GM19438 (cell line): ENCODE results near the gene PARD3.

Experiments used
- ATAC-seq: cut with Tn5 transposase; IDR thresholded peaks from one replicate; pipeline ENCODE4 v1.9.1; 2021; ENCODE audit warnings: low read depth; ENCODE audit not compliant: unreplicated experiment

PARD3 gene

DNA sequence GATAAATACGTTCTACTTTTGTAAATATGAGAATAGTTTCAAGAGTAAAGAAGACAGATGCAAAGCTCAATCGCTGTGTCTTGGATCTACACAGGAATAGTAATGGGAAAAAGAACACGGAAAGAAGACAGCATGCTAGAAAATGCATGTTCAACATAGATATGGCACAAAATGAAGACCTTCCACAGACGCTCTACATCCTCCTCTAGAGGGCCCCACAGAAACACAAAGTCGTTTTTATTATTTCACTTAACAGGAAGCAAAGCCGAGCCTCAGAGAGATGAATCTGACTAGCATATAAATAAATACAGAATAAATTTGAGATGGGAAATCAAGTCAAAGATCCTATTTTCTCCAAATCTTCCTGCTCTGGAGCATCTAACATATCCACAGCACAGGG lies 292.6 kb downstream of the PARD3 start:
- no peak for ATAC-seq

DNA sequence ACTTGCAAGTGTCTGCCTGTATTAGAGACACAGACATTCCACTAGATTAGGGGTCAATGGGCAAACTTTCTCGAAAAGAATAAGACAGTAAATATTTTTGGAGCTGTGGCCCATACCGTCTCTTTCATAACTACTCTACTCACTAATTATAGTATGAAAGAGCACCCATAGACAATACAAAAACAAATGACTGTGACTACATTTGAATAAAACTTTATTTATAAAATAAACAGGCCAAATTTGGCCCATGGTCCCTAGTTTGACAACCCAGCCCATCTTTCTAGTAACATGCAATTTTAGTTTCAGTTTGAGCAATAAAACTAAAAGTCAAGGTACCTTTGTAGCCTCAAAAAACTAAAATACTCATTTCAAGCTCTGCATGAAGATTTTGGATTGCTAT lies 294.6 kb downstream of the PARD3 start:
- ATAC-seq = no peak

DNA sequence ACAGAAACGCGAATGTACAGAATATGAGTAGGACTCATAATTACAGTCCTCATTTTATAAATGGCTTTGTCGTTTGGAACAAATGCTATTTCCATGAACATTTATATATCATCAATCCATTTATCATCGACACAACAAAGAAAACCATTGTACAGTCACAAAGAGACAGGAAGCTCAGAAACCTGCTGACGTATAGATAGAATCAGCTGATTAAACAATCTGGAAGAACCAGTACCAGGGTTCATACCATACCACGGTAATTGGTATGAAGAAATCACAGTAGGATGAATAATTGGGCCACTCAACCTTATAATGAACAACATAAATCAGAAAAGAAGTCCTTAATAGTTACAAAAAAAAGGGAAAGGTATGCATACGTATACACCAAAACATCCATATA lies 295.0 kb downstream of the PARD3 start:
- no peak for ATAC-seq

- no peak for ATAC-seq
These were observed 300.8 kb downstream of the PARD3 start for GRCh38 chr10:34514290-34514689.

DNA sequence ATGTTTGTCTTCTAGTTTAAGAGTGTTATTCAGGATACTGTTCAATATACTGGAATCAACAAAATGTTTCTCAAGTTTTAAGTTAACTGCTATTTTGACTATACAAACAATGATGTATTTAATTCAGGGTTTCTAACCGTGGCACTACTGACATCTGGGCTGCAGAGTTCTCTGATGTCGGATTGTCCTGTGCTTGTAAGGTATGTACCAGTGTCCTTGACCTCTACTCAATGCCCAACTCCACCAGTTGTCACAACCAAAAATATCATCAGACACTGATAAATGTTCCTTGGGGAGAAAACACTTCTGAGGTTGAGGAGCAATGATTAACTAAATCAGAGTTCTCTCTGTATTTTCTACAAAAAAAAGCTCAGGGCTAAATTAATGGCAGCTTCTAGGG lies 301.5 kb downstream of the PARD3 start:
- no peak for ATAC-seq

DNA sequence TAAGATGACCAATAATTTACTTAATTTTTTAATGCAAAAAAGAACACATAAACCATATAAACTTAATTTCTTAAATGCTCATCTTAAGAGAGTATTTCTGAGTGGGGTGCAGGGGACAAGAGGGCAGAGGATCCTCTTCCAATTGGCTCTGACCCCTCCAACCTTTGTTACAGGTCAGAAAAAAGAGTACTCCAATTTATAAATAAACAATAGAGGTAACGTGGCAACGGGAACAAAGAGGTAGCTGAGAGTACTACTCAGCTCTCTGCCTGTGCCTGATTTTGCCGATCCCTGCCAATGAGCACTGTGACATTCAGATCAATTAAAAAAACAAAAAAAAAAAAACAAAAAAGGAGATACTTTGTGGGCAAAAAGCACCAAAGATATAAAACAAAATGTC lies 307.9 kb downstream of the PARD3 start:
- ATAC-seq = no peak

- ATAC-seq = no peak
These were observed 308.3 kb downstream of the PARD3 start for GRCh38 chr10:34506786-34507185.

DNA sequence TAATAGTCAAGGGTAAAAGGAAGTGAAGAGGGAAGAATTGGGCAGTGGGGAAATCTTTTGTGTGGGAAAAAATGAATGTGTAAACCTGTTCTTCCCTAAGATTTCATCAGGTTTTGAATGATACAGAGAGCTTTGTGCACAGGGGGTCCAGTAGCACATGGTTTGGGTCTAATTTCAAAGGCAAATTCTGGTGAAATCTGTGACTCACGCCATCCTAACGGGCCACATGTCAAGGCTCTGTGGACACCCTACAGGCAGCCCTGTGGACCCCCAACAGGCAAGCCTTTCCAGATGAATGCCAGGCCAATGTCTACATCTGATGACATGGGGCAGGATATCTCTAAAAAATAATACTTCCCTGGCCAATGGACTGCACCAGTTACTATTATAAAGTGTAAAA lies 309.8 kb downstream of the PARD3 start:
- ATAC-seq = no peak

- no peak for ATAC-seq
These were observed 310.6 kb downstream of the PARD3 start for GRCh38 chr10:34504534-34504933.

DNA sequence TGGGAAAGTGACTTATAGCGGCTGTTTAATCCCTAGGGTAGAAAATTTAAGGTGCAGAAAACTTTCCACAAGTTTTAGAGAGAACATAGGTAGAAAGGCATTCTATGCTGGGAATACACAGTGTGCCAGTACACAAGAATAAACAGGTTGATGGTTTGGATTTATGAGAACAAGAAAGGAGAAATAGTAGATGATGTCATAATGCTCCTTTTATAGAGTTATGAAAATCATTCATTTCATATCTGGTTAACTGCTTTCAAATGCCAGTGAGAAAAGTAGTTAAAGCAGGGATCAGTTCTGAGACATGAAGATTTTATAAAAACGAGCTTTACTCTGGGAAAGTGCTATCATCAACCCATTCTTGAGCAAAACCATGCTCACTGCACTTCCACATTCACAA lies 311.4 kb downstream of the PARD3 start:
- no peak for ATAC-seq

DNA sequence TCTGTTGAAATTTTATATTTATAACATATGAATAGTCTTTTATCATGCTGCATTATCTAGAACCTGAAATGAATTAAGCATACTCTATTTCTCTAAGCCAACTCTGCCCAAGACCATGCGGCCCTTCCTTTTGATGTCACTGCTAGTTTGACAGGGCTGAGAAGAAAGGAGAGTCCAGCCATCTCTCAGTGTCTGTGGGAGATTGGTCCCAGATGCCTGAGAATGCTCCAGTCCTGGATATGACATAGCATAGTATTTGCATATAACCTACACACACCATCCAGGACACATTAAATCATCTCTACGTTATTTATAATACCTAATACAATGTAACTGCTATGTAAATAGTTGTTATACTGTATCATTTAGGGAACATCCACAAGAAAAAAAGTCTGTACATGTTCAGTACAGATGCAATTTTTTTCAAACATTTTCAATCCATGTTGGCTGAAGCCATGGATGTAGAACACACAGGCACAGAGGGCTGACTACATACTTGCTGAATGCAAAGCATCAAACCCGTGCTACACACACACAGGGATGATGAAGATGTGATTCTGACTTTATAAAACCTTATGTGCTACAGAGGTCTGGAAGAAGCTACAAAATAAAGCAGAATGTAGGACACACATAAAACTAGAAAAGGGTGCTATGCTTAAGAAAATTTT lies 315.4 kb downstream of the PARD3 start:
- no peak for ATAC-seq

- no peak for ATAC-seq
These were observed 316.3 kb downstream of the PARD3 start for GRCh38 chr10:34498821-34499220.

DNA sequence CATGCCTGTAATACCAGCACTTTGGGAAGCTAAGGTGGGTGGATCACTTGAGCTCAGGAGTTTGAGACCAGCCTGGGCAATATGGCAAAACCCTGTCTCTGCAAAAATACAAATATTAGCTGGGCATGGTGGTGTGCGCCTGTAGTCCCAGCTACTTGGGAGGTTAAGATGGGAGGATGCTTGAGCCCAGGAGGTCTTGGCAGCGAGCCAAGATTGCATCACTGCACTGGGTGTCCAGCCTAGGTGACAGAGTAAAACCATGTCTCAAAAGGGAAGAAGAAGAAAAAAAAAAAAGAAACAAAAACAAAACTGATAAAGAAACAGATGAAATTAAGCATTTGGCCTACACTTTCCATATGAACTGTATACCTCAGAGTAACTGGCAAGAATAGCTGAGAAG lies 319.2 kb downstream of the PARD3 start:
- no peak for ATAC-seq

GRCh38 chr10:34494012-34494411 lies 321.1 kb downstream of the PARD3 start:
- ATAC-seq = no peak

DNA sequence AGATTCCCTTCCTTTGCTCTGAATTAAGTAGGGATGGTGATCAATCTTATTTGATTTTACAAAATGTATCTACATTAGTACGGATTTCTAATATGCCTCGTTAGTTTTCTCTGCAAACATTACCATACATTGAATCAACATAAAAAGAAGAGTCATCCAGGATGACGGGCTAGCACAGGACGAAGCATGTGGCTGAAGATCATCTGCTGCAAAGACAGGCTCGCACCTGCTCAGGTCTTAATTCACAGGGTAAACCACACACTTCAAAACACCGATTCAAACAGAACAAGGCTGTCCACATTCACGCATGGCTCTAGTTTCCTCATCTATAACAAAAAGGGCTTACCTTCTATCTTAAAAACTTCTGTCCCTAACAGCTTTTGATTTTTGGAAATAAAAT lies 323.0 kb downstream of the PARD3 start:
- no peak for ATAC-seq

DNA sequence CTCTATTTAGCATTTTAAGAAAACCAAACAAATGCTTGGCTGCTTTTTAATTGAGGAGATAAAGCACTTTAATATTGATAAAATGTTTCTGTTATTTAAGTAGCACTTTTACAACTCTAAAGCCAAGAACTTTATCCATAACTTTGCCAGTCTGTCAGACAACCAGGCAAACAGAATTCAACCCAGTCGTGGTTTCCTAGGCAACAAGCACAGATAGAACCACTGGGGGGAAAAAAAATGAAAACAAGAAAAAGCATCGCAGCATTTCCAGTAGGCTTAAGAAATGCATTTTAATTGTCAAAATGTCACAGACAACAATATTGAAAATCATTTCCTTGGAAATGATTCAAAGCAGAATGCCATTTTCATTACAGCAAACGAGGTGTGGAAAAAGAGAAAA lies 323.4 kb downstream of the PARD3 start:
- no peak for ATAC-seq

DNA sequence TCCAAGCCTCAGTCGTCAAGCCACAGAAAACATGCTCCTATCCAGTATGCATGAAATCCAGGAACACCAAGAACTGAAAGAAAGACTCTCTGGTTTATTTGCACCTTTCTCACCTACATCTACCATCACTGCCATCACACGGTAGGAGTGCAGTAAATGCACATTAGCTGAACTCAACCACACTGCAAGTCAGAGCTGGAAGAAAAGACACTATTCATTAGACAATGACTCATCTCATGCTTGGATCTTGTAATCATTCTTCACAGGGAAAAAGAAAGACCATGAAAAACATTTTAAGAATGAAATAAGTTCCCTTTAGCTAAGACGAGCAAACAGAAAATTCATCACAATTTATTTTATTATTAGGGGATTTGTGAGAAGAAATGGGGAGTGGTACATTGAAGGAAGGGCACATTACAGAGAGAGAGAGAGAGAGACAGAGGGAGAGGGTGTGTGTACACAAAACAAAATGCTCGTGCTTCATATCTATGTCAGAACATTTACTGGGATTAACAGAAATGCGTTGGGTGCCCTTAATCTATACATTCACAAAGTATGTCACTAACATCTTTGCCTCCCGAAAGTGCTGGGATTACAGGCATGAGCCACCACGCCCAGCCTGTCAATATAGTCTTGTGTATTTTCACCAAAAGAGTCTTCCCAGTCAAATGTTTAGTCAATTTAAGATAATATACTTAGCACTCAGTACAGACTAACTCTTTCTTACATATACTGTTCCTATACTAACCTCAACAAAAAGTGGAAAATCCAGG lies 324.9 kb downstream of the PARD3 start:
- no peak for ATAC-seq

DNA sequence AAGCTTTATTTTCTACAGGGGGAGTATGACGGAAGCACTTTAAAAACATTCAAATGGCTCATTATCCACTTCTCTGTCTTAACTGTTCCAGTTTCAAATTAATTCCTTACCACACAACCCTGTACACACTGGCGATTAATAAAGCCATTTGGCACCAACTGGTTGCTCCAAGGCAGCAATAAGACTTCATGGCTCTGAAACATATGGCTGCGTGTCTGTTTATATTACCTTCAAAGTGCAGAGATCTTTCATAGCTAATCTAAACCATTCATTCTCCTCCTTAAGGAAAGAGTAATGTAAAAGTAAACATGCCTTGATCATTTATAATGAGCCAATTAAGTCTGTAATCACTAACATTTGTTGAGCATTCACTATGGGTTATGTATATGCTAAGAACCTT lies 325.7 kb downstream of the PARD3 start:
- ATAC-seq = no peak

DNA sequence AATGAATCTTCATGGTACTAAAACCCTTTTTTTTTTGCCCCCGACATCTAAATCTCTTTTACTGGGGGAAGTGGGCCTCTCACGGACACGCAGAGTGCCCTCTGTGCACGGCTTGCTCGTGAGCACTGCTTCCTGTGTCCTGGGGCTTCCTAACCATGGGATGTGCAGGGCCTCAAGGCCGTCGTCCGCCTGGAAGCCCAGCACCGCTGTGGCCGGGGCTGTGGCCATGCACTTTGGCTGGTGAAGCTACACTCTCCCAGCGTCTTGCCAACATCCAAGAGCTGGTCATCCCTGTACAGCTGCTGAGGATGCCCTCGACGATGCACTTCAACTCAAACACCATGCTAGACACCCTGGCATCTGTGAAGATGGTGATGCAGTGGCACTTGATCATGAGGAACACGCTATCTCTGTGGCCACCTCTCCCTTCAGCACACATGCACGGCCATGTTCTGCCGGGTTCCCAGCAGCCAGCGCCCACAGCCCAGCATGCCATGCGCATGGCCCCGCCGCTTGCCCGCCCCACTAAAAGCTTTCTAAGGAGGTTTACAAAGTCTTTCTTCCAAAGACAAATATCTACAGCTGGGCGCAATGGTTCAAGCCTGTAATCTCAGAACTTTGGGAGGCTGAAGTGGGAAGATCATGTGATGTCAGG lies 326.5 kb downstream of the PARD3 start:
- ATAC-seq = no peak

- no peak for ATAC-seq
These were observed 329.1 kb downstream of the PARD3 start for GRCh38 chr10:34486008-34486407.

DNA sequence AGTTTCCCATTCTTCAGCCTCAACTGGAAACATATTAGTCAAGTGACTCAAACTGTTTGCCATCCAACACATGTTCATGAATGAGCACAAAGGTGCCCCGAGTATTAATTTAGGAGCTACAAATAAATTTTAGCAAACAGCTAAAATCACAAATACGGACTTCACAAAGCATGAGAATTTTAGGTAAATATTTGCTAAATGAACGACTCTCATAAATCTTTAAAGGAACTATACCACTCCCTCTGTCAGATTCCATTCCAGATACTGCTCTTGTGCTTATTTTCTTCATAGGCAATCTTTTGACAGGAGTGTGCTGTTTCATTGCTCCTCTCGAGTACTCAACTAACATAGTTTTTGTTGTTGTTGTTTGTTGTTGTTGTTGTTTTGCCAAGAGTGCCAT lies 330.9 kb downstream of the PARD3 start:
- ATAC-seq = no peak

DNA sequence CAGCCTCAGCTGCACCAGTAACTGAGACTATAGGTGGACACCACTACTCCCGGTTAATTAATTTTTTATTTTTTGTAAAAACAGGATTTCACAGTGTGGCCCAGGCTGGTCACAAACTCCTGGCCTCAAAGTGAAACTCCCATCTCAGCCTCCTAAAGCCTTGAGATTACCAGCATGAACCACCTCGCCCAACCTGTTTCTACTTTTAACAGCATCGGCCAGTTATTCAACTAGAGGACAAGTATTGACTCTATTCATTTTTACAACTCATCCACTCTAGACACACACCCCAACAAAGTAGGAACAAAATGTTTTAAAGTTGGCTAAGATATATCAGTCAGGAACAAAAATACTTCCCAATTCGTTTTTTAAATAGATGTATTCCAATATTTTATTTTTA lies 334.8 kb downstream of the PARD3 start:
- no peak for ATAC-seq
